Upper lobe of left lung (tissue), 4 donors: ENCODE results near the gene STAMBP.
"Not testable (repeated sequence)": the region's sequence is repeated elsewhere in the genome, so short reads cannot be mapped to it uniquely, and the experiment has no call there.

Experiments used
- EP300 ChIP-seq, 4 donors: sonication (generic); formaldehyde crosslinking; IDR thresholded peaks; one replicate each; pipeline ENCODE4 v1.5.1; 2017; ENCODE audit warnings: antibody characterized with exemption in 4 of 4, control low read depth in 2 of 4
- POLR2AphosphoS5 ChIP-seq, 2 donors: sonication (generic); formaldehyde crosslinking; IDR thresholded peaks; one replicate each; pipeline ENCODE4 v1.5.1; 2017; ENCODE audit warnings: antibody characterized with exemption in 2 of 2
- TF ChIP-seq, protein P1 (sequence below), 6 experiments: fragments of 450-650 bp in 4 of 6; fragments of 200-600 bp in 2 of 6; sonication (generic) in 2 of 6; IDR thresholded peaks; one replicate each; pipeline ENCODE4 v1.5.1; 2016 to 2019; ENCODE audit warnings: antibody characterized with exemption in 6 of 6

DNA sequence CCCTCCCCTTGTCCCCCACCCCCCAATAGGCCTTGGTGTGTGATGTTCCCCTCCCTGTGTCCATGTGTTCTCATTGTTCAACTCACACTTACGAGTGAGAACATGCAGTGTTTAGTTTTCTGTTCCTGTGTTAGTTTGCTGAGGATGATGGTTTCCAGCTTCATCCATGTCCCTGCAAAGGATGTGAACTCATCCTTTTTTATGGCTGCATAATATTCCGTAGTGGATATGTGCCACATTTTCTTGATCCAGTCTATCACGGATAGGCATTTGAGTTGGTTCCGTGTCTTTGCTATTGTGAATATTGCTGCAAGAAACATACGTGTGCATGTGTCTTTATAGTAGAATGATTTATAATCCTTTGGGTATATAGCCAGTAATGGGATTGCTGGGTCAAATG lies 49.2 kb downstream of the STAMBP start:
- TF ChIP-seq, protein P1, sequence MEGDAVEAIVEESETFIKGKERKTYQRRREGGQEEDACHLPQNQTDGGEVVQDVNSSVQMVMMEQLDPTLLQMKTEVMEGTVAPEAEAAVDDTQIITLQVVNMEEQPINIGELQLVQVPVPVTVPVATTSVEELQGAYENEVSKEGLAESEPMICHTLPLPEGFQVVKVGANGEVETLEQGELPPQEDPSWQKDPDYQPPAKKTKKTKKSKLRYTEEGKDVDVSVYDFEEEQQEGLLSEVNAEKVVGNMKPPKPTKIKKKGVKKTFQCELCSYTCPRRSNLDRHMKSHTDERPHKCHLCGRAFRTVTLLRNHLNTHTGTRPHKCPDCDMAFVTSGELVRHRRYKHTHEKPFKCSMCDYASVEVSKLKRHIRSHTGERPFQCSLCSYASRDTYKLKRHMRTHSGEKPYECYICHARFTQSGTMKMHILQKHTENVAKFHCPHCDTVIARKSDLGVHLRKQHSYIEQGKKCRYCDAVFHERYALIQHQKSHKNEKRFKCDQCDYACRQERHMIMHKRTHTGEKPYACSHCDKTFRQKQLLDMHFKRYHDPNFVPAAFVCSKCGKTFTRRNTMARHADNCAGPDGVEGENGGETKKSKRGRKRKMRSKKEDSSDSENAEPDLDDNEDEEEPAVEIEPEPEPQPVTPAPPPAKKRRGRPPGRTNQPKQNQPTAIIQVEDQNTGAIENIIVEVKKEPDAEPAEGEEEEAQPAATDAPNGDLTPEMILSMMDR (IDR thresholded peaks at IDR 0.05) = not testable (repeated sequence)
- not testable (repeated sequence) for TF ChIP-seq EP300, POLR2AphosphoS5 (IDR thresholded peaks at IDR 0.05)
